Measurements from ENCODE around the gene PWP1. TPM values are rescaled to one million over a fixed set of nuclear protein-coding genes. Genes with fewer than 3 reads are reported as not detected.

The PWP1 gene
- total and polyA plus RNA-seq, 9 of the 15 experiments (the other 6 are each of a cell fraction or from before 2014, with no cell fraction given) = 61.6 to 401 (median 111) TPM

DNA sequence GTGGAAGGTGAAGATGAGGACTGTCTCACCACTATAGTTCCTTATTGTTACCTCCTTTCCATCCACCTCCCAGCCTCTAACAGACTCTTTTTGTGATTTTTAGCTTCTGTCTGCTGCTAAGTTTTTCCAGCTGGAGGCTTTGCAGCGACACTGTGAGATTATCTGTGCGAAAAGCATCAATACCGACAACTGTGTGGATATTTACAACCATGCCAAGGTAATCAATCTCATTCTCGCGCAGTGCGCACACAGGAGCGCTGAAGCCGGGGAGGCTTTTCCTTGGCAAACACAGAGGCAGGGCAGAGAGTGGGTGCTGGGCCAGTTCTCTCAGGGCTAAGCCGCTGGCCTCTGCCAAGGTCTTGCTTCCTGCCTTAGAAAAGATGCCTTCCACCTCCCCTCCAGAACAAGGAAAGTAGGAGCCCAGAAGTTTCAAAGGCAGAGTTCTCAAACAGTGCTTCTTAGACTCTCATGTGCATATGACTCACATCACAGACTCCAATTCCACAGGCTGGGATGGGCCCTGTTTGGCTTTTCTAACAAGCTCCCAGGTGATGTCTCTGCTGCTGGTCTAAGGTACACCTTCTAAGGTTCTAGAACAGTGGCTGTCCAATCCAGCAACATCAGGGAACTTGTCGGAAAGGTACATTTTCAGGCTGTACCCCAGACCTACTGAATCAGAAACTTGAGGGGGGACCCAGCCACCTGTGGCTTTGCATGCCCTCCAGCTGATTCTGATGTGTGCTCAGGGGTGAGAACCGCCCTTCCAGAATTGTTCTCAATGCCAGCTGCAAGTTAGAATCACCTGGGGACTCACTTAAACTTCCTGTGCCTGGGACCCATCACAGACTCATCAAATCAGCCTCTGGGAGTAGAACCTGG is 33.8 kb upstream of the PWP1 start (continued):
- TF ChIP-seq, protein P1, sequence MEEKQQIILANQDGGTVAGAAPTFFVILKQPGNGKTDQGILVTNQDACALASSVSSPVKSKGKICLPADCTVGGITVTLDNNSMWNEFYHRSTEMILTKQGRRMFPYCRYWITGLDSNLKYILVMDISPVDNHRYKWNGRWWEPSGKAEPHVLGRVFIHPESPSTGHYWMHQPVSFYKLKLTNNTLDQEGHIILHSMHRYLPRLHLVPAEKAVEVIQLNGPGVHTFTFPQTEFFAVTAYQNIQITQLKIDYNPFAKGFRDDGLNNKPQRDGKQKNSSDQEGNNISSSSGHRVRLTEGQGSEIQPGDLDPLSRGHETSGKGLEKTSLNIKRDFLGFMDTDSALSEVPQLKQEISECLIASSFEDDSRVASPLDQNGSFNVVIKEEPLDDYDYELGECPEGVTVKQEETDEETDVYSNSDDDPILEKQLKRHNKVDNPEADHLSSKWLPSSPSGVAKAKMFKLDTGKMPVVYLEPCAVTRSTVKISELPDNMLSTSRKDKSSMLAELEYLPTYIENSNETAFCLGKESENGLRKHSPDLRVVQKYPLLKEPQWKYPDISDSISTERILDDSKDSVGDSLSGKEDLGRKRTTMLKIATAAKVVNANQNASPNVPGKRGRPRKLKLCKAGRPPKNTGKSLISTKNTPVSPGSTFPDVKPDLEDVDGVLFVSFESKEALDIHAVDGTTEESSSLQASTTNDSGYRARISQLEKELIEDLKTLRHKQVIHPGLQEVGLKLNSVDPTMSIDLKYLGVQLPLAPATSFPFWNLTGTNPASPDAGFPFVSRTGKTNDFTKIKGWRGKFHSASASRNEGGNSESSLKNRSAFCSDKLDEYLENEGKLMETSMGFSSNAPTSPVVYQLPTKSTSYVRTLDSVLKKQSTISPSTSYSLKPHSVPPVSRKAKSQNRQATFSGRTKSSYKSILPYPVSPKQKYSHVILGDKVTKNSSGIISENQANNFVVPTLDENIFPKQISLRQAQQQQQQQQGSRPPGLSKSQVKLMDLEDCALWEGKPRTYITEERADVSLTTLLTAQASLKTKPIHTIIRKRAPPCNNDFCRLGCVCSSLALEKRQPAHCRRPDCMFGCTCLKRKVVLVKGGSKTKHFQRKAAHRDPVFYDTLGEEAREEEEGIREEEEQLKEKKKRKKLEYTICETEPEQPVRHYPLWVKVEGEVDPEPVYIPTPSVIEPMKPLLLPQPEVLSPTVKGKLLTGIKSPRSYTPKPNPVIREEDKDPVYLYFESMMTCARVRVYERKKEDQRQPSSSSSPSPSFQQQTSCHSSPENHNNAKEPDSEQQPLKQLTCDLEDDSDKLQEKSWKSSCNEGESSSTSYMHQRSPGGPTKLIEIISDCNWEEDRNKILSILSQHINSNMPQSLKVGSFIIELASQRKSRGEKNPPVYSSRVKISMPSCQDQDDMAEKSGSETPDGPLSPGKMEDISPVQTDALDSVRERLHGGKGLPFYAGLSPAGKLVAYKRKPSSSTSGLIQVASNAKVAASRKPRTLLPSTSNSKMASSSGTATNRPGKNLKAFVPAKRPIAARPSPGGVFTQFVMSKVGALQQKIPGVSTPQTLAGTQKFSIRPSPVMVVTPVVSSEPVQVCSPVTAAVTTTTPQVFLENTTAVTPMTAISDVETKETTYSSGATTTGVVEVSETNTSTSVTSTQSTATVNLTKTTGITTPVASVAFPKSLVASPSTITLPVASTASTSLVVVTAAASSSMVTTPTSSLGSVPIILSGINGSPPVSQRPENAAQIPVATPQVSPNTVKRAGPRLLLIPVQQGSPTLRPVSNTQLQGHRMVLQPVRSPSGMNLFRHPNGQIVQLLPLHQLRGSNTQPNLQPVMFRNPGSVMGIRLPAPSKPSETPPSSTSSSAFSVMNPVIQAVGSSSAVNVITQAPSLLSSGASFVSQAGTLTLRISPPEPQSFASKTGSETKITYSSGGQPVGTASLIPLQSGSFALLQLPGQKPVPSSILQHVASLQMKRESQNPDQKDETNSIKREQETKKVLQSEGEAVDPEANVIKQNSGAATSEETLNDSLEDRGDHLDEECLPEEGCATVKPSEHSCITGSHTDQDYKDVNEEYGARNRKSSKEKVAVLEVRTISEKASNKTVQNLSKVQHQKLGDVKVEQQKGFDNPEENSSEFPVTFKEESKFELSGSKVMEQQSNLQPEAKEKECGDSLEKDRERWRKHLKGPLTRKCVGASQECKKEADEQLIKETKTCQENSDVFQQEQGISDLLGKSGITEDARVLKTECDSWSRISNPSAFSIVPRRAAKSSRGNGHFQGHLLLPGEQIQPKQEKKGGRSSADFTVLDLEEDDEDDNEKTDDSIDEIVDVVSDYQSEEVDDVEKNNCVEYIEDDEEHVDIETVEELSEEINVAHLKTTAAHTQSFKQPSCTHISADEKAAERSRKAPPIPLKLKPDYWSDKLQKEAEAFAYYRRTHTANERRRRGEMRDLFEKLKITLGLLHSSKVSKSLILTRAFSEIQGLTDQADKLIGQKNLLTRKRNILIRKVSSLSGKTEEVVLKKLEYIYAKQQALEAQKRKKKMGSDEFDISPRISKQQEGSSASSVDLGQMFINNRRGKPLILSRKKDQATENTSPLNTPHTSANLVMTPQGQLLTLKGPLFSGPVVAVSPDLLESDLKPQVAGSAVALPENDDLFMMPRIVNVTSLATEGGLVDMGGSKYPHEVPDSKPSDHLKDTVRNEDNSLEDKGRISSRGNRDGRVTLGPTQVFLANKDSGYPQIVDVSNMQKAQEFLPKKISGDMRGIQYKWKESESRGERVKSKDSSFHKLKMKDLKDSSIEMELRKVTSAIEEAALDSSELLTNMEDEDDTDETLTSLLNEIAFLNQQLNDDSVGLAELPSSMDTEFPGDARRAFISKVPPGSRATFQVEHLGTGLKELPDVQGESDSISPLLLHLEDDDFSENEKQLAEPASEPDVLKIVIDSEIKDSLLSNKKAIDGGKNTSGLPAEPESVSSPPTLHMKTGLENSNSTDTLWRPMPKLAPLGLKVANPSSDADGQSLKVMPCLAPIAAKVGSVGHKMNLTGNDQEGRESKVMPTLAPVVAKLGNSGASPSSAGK (IDR thresholded peaks at IDR 0.05) = no peak
